ENCODE results near the gene FXYD4.

DNA sequence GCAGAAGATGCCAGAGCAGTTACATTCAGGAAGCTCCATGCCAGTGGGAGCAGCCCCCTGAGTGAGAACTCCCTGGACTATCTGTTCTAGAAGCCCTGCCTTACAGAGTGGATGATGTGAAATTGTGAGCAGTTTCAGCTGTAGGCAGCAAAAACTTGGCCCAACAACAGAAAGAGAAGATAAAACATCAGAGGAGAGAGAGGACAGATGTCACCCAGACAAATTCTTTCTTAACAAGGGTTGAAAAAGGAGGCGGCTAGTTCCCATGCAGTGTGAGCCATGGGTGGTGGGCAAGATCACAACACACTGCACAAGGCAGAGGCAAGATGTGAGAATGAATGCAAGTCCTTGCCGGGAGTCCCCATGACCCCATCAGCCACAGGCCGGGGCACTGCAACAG is 46.6 kb upstream of the FXYD4 start:
- TF ChIP-seq EZH2 (IDR thresholded peaks at IDR 0.05; ENCODE audit: borderline replicate concordance, low read length) = no peak
- TF ChIP-seq, protein P1, sequence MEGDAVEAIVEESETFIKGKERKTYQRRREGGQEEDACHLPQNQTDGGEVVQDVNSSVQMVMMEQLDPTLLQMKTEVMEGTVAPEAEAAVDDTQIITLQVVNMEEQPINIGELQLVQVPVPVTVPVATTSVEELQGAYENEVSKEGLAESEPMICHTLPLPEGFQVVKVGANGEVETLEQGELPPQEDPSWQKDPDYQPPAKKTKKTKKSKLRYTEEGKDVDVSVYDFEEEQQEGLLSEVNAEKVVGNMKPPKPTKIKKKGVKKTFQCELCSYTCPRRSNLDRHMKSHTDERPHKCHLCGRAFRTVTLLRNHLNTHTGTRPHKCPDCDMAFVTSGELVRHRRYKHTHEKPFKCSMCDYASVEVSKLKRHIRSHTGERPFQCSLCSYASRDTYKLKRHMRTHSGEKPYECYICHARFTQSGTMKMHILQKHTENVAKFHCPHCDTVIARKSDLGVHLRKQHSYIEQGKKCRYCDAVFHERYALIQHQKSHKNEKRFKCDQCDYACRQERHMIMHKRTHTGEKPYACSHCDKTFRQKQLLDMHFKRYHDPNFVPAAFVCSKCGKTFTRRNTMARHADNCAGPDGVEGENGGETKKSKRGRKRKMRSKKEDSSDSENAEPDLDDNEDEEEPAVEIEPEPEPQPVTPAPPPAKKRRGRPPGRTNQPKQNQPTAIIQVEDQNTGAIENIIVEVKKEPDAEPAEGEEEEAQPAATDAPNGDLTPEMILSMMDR (conservative IDR thresholded peaks at IDR 0.05 in 1 of 2, IDR thresholded peaks at IDR 0.05 in 1 of 2; ENCODE audit: extremely low read depth in 1 of 2, insufficient read depth in 1 of 2, low read depth in 1 of 2, low read length in 2 of 2) = no peak

Data from mammary epithelial cell (primary cell).